Posterior vena cava (tissue), 2 donors: ENCODE results near the gene OMA1. TPM values are rescaled to one million over a fixed set of nuclear protein-coding genes. Genes with fewer than 3 reads are reported as not detected.
A peak's percentile ranks its signal among the peaks of the same experiment; 100 is the strongest.
"Not testable (repeated sequence)": the region's sequence is repeated elsewhere in the genome, so short reads cannot be mapped to it uniquely, and the experiment has no call there.

Experiments used
- DNase-seq: peaks from one replicate; pipeline ENCODE4 v3.0.0-alpha.2; 2020; ENCODE audit warnings: low spot score
- intact Hi-C, 2 donors: fragments of 100-400 bp; cut with DNase I; formaldehyde crosslinking; loops; one replicate each; pipeline versions ENCODE4 v1.14.1 to v1.14.2; 2022 to 2023
- long read RNA-seq, 2 donors: library from polyadenylated mRNA; unstranded; transcript quantifications; one replicate each; pipeline ENCODE4 v2.0.0, GENCODE V29; 2020 to 2021
- total RNA-seq, 2 donors: library from RNA; stranded (reverse); fragmentation: NEBNext Ultra II Directional; extraction: Animal tissue kit (Norgen Biotek cat#: 25700); gene quantifications; one replicate each; pipeline ENCODE4 v1.2.1, GENCODE V29; 2021
- donor health status: DM: yes; HTN: yes; CAD: no.
- donor health status: DM: yes; HTN: yes; CAD: no.

Gene OMA1
- 10 to 100 TPM; 14.1 to 27.2 TPM for total RNA-seq
- long read RNA-seq, donor 1, partial matches to known transcripts: 2 of 12 reads
- long read RNA-seq, donor 1, other reads (novel, unspliced or antisense): 10 of 12 reads
- long read RNA-seq, donor 2, partial matches to known transcripts: 1 of 4 reads
- long read RNA-seq, donor 2, other reads (novel, unspliced or antisense): 3 of 4 reads

GRCh38 chr1:58546520-58547308 is at the start of gene OMA1:
Gene OMA1, minus strand, starts transcription at chr1:58546726. Its CDS starts 7,432 bp downstream, at chr1:58539294.
- intact Hi-C loops: loop anchor here (10.0 kb wide), 1 partner anchor 108 kb away; no protein-coding TSS in a partner anchor
- peak; percentile 100 for DNase-seq

- intact Hi-C loops: no loop called here
- no peak for DNase-seq
Measured at GRCh38 chr1:58594546-58594945, 48.0 kb upstream of the OMA1 start.

- peak; percentile 87 for DNase-seq
- intact Hi-C loops: no loop called here
Measured at GRCh38 chr1:58592522-58593134, 46.1 kb upstream of the OMA1 start.

GRCh38 chr1:58591806-58592205 is 45.3 kb upstream of the OMA1 start:
- intact Hi-C loops: no loop called here
- DNase-seq: no peak

- intact Hi-C loops: no loop called here
- no peak for DNase-seq
Measured at GRCh38 chr1:58590019-58590418, 43.5 kb upstream of the OMA1 start.

GRCh38 chr1:58588396-58588795 is 41.9 kb upstream of the OMA1 start:
- no peak for DNase-seq
- intact Hi-C loops: no loop called here

GRCh38 chr1:58587667-58588066 is 41.1 kb upstream of the OMA1 start:
- intact Hi-C loops: no loop called here
- no peak for DNase-seq

- intact Hi-C loops: no loop called here
- DNase-seq: no peak
Measured at GRCh38 chr1:58586271-58586670, 39.7 kb upstream of the OMA1 start.

- intact Hi-C loops: no loop called here
- DNase-seq: no peak
Measured at GRCh38 chr1:58585581-58586151, 39.1 kb upstream of the OMA1 start.

- intact Hi-C loops: no loop called here
- DNase-seq: no peak
Measured at GRCh38 chr1:58585166-58585565, 38.6 kb upstream of the OMA1 start.

- DNase-seq: peak; percentile 92
- intact Hi-C loops: no loop called here
Measured at GRCh38 chr1:58584082-58584895, 37.8 kb upstream of the OMA1 start.

GRCh38 chr1:58583496-58583895 is 37.0 kb upstream of the OMA1 start:
- intact Hi-C loops: no loop called here
- DNase-seq: no peak

GRCh38 chr1:58582143-58582542 is 35.6 kb upstream of the OMA1 start:
- DNase-seq, intact Hi-C loops: not testable (repeated sequence)

GRCh38 chr1:58581641-58582040 is 35.1 kb upstream of the OMA1 start:
- intact Hi-C loops: no loop called here
- DNase-seq: no peak

- intact Hi-C loops: no loop called here
- DNase-seq: no peak
Measured at GRCh38 chr1:58580186-58580585, 33.7 kb upstream of the OMA1 start.

- intact Hi-C loops: no loop called here
Measured at GRCh38 chr1:58577654-58578030, 31.1 kb upstream of the OMA1 start.

GRCh38 chr1:58576727-58577653 is 30.5 kb upstream of the OMA1 start, which contains the start of gene TACSTD2:
Gene TACSTD2, minus strand, starts transcription at chr1:58577252. Its CDS starts 96 bp downstream, at chr1:58577156.
- DNase-seq: peak; percentile 84
- intact Hi-C loops: no loop called here

More at GRCh38 chr1:58577654-58578030, 31.1 kb upstream of the OMA1 start:
- no peak for DNase-seq

- intact Hi-C loops: no loop called here
Measured at GRCh38 chr1:58576325-58576726, 29.8 kb upstream of the OMA1 start.

More at GRCh38 chr1:58576325-58576726, 29.8 kb upstream of the OMA1 start:
- peak; percentile 84 for DNase-seq
